GM18502 (cell line): ENCODE results near the gene GRIK4.

Source experiments
- ATAC-seq: cut with Tn5 transposase; IDR thresholded peaks from one replicate; pipeline ENCODE4 v1.9.1; 2021; ENCODE audit warnings: mild to moderate bottlenecking; ENCODE audit not compliant: unreplicated experiment, poor library complexity

GRIK4 gene

DNA sequence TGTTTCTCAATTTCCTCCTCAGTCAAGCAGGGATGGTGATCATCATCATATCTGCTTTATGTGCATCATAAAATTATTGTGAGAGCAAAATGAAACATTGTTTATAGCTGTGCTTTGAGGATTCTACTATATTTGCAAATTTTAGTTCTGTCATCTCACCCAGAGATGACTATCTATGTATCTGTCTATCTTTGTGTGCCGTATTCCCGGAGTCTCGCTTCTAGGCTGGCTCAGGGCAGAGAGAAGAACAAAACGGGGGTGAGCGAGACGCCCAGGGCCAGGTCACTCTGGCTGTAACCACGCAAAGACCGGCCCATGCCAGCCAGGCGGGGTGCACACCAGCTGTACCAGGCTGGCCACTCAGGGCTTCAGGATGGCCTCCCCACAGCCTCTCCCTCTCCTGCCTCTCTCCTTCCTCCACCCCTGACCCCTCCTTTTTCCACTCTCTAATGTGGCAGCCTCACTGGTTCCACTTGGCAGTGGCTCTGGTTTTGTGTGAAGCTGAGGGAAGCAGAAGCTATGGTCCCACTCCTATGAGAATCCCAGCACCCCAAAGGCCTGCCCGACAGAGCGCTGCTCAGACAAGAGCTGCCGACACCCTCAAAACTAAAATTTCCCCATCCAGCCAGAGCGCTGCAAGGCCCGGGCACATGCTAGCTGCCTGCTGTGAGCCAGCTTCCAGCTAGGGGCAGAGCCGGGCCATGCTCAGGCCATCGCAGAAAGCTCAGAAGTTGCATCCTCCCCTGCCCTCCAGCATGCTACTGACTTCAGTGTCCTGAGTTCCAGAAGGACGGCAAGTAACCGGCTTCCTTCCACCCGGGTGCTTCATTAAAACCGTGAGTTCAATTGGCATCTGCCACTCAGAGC is 372.8 kb downstream of the GRIK4 start:
- no peak for ATAC-seq

DNA sequence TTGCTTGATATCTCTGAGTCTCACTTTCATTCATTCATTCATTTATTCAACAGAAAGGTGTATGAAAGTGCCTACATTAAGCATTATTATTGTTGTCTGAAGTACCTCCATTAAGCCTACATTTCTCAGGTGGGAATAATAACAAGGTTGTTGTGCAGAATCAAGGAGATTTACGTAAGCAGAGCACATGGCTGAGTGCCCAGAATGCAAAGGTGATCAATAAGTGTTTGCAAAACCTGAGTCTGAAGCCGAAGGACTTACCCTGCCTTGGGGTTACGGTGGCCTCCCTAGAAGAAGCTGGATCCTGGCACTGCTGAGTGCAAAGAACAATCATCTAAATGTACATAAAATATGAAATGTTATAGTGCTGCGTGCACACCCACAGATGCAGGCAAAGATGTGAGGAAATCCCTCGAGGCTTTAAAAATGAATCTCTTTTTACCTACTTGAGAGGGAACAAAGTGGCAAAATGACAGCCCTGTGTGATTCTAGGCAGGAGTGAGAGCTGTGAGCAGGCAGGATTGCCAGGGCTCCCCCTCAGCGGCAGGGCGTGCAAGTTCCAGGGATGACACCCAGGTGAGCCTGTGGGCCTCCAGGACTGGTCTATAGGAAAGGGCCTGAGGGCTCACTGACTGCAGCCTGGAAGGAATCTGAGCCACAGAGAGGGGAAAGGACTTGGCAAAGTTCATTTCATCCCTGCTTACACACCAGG is 379.2 kb downstream of the GRIK4 start:
- no peak for ATAC-seq

DNA sequence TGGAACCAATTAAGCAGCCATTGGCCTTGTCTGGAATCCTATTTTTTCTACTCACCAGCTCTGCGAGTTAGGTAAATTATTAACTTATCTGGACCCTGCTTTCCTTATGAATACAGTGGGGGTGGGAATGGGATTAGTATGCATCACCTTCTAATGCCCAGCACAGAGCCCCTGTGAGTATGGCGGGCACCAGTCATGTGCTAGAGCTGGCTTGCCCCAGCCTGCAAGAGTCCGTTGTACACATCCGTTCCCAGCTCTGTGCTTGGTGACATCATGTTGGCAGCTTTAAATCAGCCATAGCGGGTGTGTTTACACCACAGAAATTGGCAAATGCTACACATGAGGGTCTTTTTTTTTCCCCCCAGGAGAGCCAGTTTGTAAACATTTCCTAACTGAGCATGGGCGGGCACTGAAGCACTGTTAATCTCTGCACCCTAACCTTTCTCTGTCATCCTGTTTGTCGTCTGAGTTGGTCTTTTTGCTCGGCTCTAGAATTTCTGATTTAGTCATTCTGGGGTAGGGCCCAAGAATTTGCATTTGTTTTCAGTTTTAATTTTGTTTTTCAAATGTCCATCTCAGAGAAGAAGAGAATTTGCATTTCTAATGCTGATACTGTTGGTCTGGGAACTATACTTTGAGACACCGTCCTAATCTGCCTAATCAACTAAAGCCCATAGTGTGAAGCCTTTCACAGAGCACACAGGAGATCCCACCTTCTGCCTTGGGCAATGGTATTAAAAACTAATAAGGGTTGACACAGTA is 382.1 kb downstream of the GRIK4 start:
- no peak for ATAC-seq

DNA sequence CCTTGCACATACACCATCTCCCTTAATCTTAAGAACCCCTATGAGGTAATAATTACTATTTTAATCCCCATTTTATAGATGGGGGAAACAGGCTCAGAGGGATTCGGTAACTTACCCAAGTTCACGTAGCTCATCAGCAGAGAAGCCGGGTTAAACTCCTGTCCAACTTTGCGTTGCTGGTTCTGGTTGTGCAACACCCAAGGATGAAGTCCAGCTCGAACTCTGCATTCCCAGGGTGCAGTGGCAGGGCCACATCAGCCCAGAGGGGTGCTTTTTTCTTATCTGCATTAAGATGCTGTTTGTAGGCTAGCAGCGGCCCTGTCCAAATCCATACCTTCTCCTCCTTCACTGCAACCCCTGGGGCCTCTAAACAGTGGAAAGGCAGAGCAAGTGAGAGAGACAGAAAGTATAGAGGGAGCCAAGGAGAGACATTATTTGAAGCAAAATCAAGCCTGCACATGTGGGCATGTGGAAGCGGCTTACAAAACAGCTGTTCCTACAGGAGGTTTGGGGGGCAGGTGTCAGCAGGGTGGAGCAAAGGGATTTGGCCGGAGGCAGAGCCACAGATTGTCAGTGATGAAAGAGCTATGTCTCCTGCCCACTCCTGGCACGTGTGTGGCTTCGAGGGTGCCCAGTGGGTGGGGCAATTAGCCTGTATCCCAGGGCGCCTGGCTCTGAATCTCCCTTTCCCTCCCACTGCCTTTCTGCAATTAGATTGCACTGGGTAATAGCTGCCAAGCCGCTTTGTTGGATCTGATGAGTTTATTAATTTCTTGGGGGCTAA is 382.8 kb downstream of the GRIK4 start:
- no peak for ATAC-seq

DNA sequence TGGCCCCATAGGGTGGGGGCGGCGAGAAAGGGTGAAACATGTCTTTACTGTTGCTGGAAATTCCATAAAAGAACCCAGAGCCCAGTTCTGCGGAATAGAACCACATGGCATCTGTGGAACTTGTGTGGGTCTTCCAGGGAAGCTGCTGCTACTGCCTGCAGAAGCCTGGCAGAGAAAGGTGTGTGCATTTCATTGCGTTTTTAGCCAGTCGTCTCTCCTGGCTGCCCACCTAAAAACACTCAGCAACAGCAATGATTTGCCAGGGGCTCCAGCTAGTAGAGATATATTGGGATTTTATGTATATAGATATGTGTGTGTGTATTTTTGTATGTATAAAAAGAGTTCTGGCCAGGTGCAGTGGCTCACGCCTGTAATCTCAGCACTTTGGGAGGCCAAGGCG is 385.1 kb downstream of the GRIK4 start:
- no peak for ATAC-seq

DNA sequence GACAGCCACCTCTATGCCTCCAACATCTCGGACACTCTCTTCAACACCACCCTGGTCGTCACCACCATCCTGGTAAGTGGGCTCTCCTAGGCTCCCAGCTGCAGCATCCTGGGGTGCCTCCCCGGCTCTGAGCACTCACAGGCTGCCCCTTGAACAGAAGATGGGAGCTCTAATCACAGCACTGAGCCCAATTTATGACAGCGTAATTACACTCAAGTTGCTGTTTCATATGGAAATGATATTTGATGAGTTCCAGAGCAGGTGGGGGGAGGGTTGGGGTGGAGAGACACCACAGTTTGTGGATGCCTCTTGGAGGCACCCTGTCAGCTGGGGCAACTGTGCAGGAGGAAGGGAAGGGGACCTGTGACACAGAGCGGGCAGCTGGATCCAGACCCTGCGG is 387.0 kb downstream of the GRIK4 start:
- no peak for ATAC-seq

DNA sequence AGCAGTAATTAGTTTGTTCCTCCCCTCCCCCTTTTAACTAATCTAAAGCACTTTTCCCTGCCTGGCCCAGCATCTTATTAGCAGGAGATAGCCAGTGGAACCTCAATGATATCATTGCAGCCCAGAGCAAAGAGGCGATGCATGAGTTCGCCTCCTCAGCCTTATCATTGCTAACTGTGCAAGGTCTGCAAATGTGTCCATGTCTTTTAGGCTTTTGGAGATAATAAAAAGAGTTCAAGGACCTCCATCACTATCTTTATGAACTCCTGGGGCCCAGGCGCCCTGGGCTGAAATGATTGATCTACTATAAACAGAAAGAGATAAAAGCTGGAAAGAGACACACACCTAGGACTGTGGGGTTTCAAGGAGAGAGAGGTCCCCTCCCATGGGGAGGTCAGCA is 388.2 kb downstream of the GRIK4 start:
- no peak for ATAC-seq

DNA sequence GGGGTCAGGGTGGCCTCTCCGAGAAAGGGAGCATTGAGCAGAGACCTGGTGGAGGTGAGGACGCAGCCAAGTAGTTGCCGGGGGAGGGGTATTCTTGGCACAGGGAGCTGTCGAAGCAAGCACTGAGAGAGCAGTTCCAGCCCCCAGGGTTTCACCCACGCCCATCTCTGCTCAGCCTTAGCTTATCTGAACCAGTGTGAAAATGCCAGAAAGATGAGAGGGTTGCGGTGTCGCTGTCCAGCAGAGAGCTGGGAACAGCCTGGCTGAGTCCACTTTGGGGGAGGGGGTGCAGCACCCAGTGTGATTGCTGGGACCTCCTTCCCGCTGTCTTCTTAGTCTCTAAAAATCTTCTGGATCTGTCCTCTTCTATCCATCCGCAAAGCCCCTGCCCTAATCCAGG is 389.1 kb downstream of the GRIK4 start:
- ATAC-seq: no peak

DNA sequence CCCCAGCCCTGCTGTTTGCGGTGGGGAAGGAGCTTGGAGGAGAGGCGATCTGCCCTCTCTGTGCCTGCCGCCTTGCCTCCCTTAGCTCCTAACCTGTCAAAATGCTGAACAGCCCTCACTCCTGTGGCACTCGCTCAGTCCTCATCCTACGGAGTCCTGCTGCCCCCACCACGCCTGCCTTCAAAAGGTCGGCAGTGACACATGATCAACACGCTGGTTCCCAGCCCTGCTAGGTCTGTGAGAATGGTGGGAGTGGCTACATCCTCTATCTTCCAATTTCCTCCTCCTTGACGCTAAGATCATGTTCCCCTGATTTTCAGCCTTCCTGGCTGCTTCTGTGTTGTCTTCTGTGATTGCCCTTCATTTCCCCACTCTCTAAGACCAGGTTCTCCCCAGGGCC is 392.1 kb downstream of the GRIK4 start:
- no peak for ATAC-seq

DNA sequence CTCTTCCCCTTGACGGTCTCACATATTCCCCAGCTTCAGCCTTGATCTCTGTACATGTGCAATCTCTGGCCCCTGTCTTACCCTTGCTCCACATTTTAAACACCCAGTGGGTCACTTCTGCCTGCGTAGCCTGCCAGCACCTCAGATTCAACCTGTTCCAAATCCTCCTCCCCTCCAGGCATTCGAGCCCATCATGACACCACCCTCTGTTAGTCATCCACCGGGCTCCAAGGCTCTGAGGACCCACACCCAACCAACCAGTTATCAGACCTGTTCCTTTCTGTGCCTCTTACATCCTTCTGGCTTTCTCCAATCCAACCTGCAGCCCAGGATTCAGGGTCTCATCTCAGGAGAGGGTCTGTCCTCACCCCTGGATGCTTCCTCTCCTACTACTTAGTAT is 392.6 kb downstream of the GRIK4 start:
- ATAC-seq: no peak

DNA sequence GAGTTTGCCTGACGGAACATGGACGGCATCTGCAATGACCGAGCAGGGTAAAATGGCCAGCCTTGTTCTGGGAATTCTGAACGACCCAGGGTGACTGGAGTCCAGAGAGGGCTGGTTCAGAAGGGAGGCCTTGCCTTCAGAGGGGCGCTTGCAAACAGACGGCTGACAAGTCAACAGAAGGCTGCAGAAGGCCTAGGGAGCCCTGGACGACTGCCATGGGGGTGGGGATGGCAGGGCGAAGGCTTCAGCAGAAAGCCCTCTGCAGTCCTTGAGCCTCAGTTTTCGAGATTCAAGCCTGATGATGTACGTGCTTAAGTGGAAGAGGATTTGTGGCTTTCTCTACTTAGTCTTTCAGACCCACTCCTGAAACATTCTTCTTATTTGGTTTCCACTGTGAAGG is 395.2 kb downstream of the GRIK4 start:
- ATAC-seq: no peak

DNA sequence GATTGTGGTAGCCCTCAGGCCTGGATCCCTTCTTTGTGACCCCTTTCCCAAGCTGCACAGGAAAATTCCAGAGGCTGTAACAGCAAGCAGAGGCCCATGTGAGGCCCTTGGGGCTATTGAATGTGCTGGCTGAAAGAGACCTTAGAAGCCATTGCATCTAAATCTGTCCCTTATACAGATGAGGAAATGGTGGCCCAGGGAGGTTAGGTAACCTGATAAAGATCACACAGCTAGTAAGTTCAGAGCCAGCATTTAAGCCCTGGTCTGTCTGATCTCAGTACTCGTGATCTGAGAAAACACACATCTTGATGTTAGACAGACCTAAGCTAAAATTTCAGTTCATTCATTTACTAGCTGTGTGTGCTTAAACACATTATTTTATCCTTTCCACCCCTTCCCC is 396.4 kb downstream of the GRIK4 start:
- ATAC-seq: no peak

DNA sequence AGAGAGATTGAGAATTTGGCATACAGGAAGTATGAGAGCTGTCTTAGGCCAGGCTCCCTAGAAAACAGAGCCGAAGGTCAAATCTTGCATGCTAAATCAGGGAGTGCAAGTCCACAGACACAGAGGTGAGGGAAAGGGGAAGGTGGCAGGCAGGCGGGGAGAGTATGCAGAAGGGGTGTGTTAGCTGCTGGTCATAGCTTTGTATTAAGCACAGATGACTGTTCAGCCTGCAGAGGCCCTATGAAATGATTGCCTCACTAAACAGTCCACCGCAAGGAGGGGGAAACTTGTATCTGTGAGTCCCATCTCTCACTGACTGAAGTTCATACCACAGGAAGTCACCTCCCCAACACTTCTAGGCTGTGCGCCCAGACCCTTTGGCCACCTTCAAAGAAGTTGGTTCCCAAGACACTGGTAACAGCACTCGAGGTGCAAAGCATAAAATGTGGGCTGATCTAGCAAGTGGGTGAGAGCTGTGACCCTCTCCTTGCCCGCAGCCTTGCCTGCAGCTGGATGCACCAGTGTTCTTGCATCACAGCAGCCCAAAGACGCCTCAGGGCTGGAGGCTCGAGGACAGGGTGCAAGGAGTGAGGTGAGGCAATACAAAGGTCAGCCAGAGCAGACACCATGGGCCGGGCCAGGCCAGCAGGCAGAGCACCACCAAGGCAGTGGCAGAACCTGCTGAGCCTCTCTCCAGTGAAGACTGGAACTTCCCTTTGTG is 397.1 kb downstream of the GRIK4 start:
- no peak for ATAC-seq

DNA sequence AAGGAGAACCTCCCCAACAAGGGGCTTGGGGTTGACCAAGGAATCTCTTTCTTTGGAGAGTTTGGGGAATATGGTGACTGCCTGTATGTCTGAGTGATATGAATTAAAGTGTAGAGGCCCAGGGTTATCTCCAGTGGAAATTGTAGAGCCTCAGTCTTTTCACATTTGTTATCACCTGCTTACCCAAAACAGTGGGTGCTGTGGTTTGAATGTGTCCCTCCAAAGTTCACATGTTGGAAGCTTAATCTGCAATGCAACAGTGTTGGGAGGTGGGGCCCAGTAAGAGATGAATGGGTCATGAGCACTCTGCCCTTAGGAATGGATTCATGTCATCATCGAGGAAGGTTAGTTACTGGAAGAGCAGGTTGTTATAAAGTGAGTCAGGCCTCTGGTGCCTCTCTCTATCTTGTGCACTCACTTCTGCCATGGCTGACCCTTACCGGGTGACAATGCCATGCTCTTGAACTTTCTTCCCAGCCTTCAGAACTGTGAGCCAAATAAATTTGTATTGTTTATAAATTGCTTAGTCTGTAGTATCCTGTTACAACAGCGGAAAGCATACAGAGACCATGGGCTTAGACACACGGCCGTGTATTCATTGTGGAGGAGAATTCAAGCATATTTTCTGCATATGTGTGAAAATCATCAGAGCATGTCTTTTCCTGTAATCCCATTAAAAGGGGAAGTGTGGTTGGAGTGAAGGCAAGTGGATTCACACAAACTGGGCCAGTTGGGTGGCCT is 398.3 kb downstream of the GRIK4 start:
- ATAC-seq: no peak

DNA sequence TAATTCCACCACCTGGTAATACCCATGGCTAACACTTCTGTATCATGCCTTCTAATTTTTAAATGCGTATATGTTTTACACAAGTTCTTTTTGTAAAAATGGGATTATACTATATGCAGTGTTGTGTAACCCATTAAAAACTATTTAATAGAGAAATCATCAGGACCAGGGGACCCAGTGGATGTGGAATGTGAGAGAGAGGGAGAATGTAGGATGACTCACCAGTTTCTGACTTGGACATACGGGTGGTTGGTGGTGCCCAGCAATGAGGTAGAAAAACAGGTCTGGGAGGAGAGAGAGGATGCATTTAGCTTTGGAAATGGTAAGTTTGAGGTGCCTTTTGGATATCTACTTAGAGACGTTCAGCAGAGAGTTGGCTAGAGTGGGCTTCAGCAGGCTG is 400.4 kb downstream of the GRIK4 start:
- no peak for ATAC-seq

DNA sequence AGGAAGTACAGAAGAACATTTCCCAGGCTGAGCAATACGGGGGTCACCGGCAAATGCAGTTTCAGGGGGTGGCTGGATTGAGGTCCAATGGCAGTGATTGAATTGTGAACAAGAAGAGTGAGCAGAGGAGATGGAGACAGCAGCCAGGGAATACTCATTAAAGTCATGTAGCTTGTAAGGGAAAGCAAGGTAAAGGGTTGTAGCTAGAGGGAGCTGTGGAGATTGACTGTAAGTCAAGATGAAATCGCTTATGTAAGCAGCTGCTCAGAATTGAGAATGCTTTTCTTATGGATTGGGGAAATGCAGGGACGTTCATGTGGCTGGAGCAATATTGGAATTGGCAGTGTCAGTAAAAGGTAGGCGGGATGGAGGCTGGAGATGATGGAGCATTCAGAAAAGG is 401.0 kb downstream of the GRIK4 start:
- ATAC-seq: no peak

DNA sequence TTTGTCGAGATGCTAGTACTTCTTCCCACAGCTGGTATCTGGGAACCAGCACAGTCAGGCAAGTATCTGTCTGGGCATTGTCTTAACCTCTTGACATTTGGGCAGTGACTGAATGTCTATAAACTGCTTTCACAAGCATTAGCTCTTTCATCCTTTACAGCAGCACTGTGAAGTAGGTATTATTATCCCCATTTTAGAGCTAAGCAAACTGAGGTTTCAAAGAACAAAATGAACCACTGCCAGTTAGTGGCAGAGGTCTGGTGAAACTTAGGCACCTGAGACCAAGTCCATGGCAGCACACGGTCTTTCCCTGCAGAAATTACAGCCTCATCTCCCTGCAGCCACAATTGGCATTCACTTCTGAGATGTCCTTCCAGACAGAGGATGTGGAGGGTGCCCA is 401.4 kb downstream of the GRIK4 start:
- ATAC-seq: no peak

DNA sequence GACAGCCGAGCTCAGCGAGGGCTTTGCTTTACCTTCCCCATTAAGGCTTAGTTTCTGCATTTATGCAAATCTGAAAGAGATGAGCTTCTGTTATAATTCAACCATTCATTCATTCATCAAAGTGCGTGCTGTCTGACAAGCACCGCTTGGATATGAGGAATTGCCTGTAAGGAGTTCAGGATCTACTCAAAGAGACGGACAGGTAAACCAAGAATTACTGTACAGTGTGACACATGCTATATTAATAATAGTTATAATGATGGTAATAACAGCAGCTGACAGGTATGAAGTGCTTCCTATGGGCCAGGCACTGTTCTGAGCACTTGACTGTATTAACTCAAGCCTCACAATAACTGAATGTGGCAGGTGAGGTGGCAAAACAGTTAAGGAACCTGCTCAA is 402.5 kb downstream of the GRIK4 start:
- ATAC-seq: no peak

DNA sequence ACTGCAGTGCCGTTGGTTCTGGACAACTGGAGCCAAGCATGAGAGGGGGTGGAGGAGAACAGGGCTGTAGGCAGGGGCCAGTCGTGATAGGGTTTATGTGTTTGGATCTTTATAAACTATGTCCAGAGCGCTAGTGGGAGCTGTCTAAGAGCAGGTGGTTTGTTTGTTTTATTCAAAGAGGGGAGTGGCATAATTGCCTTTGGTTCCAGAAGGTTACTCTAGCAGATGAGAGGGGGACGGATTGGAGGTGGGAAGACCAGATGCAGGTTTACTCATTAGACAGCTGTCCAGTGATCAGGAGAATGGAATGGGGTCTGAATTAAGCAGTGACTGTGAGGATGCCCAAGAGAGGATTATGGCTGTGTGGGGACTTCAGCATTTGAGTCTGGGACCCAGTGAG is 403.1 kb downstream of the GRIK4 start:
- no peak for ATAC-seq
